Ovary (tissue), 9 donors: Measurements from ENCODE around the gene MOGAT3. TPM values are rescaled to one million over a fixed set of nuclear protein-coding genes. Genes with fewer than 3 reads are reported as not detected.
A peak's percentile ranks its signal among the peaks of the same experiment; 100 is the strongest.

Experiments used
- DNase-seq, 5 donors: peaks; one replicate each; pipeline ENCODE4 v3.0.0-alpha.2; 2019 to 2020
- H3K27ac ChIP-seq, 2 donors: fragments of 200-600 bp; one replicate each; pipeline versions ENCODE4 v1.5.1 to v1.8.0; 2019 to 2022
- H3K27me3 ChIP-seq: fragments of 200-600 bp; one replicate; pipeline ENCODE4 v1.8.0; 2022
- H3K36me3 ChIP-seq: fragments of 200-600 bp; sonication (generic); one replicate; pipeline ENCODE4 v1.5.1; 2019
- H3K4me1 ChIP-seq: one replicate; pipeline ENCODE4 v1.8.1; 2013; ENCODE audit warnings: mild to moderate bottlenecking, moderate library complexity; ENCODE audit not compliant: insufficient read depth
- H3K4me3 ChIP-seq: fragments of 200-600 bp; sonication (generic); one replicate; pipeline ENCODE4 v1.5.1; 2017
- H3K9me3 ChIP-seq, 2 donors: fragments of 200-600 bp in 1 of 2; sonication (generic) in 1 of 2; one replicate each; pipeline versions ENCODE4 v1.5.1 to v1.8.1; 2013 to 2019; ENCODE audit warnings: mild to moderate bottlenecking in 1 of 2, moderate library complexity in 1 of 2
- EP300 ChIP-seq: sonication (generic); formaldehyde crosslinking; IDR thresholded peaks from one replicate; pipeline ENCODE4 v1.6.1; 2017; ENCODE audit warnings: antibody characterized with exemption
- POLR2A ChIP-seq: fragments of 450-650 bp; IDR thresholded peaks from one replicate; pipeline ENCODE4 v1.6.1; 2017; ENCODE audit warnings: antibody characterized with exemption, mild to moderate bottlenecking, moderate library complexity
- WGBS, 3 donors: extraction: QIAGEN DNeasy Blood & Tissue Kit in 1 of 3; methylation state at CpG; one replicate each; pipeline versions ENCODE4 v1.1.5 to v1.1.7; 2013 to 2017; 5-methylcytosine and 5-hydroxymethylcytosine counted together
- intact Hi-C, 4 donors: fragments of 100-400 bp; cut with DNase I; formaldehyde crosslinking; loops; one replicate each; pipeline versions ENCODE4 v1.11.0 to v1.15.1; 2022 to 2023
- polyA plus RNA-seq, 2 donors: library from polyadenylated mRNA; stranded (reverse); fragments of 200-250 nt in 1 of 2; fragments of 350-450 nt in 1 of 2; fragmentation: Illumina TruSeq in 1 of 2; extraction: RNeasy Lipid Tissue Mini Kit (QIAGEN cat#74804) in 1 of 2; gene quantifications; one replicate each; pipeline ENCODE4 v1.2.3, GENCODE V29; 2013 to 2014
- total RNA-seq, 7 donors: library from RNA; depleted of rRNA in 2 of 7; stranded (reverse); fragments of >200 nt in 2 of 7; fragmentation: NEBNext Ultra II Directional in 3 of 7; extraction: Animal tissue kit (Norgen Biotek cat#: 25700) in 3 of 7; gene quantifications; one replicate each; pipeline versions ENCODE4 v1.1.0 to v1.2.4, GENCODE V29; 2016 to 2023
- TF ChIP-seq, protein P1 (sequence below), 3 donors: fragments of 450-650 bp in 2 of 3; fragments of 200-600 bp in 1 of 3; IDR thresholded peaks; one replicate each; pipeline versions ENCODE4 v1.5.1 to v1.8.0; 2016 to 2022; ENCODE audit warnings: antibody characterized with exemption in 3 of 3, mild to moderate bottlenecking in 1 of 3
- donor health status: DM: no; HTN: no; CAD: no; lungs with moderate emphysema.
- donor health status: DM: no; HTN: no; CAD: no.
- donor health status: Bipolar disorder and iron deficiency.
- donor health status: DM: yes; HTN: yes; CAD: no.
- donor health status: DM: no; HTN: no; CAD: no.
- donor health status: DM: yes; HTN: yes; CAD: no.

The MOGAT3 gene
- total and polyA plus RNA-seq, 9 donors, result 0.24 TPM; not detected in 8

DNA sequence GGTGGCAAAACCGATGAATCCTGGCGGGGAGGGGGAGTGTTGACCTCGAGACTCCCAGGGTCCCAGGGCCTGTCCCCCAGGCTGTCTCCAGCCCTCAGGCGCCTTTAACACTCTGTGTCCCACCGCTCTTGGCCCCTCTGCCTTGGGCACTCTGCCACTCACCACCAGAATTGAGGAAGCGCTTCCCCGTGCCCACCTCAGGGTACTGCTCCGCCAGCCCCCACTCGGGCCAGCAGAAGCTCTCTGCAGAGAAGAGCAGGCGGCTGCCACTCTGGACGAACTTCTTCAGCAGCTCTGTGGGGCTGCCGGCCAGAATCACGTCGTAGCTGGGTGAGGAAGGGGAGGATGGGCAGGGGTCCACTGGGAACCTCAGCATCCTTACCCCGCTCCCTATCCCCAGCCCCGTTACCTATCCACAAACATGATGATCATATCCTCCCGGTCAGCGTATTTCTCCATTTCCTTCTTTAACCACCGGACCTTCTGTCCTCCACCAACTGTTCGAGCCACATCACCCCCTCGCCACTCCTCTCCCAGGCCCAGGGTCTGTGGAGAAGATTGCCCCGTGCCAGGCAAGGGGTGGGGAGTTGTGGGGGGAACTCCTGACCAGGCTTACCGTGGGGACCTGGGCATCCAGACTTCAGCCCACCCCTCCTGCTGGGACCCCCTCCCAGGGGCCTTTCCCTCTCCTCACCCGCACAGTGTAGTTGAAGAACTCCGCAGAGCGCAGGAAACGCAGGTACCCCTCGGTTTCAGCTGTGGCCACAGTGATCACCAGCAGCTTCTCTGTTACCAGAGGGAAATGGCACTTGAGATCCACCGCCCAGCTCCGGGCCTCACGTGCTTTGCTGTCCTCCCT is 15.4 kb upstream of the MOGAT3 start:
- intact Hi-C loops, result no loop called here
- H3K27ac ChIP-seq, result no peak overlapping the region
- no peak for TF ChIP-seq EP300
- no peak for DNase-seq
- H3K36me3 ChIP-seq, result no peaks in the 10 kb centered on the region
- no peaks in the 10 kb centered on the region for H3K27me3 ChIP-seq
- WGBS, 3 donors, result 60 to 64% (median 63%) methylated on average over 31 of the region's 31 CpGs
- peaks cover 12% of the 10 kb centered on the region for H3K4me1 ChIP-seq
- peak overlapping the region; percentile 86 for H3K4me3 ChIP-seq
- H3K9me3 ChIP-seq, result no peaks in the 10 kb centered on the region

DNA sequence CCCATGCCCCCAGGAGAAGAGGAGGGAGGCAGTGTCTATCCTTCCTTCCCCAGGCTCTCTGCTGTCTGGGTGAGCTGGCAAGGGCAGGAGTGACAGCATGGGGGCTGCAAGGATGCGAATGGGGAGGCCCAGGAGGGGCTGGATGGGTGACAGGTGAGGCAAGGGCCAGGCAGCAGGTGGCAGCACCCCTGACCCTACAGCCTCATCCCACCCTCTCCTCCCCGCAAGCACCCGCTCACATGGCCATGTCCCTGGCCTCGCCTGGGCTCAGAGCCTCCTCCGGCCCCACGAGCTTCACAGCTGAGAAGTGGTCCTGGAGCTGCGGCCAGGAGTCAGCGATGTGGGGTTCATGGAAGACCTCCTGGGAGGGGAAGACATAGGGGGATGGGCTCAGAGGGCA is 11.2 kb upstream of the MOGAT3 start:
- H3K4me1 ChIP-seq, result peaks cover 6% of the 10 kb centered on the region
- H3K4me3 ChIP-seq, result no peak overlapping the region
- H3K9me3 ChIP-seq, result no peaks in the 10 kb centered on the region
- no peak for DNase-seq
- H3K36me3 ChIP-seq, result no peaks in the 10 kb centered on the region
- no peaks in the 10 kb centered on the region for H3K27me3 ChIP-seq
- WGBS, 3 donors, result 84 to 91% (median 90%) methylated on average over 6 to 8 of the region's 8 CpGs
- H3K27ac ChIP-seq, result no peak overlapping the region
- TF ChIP-seq, protein P1, sequence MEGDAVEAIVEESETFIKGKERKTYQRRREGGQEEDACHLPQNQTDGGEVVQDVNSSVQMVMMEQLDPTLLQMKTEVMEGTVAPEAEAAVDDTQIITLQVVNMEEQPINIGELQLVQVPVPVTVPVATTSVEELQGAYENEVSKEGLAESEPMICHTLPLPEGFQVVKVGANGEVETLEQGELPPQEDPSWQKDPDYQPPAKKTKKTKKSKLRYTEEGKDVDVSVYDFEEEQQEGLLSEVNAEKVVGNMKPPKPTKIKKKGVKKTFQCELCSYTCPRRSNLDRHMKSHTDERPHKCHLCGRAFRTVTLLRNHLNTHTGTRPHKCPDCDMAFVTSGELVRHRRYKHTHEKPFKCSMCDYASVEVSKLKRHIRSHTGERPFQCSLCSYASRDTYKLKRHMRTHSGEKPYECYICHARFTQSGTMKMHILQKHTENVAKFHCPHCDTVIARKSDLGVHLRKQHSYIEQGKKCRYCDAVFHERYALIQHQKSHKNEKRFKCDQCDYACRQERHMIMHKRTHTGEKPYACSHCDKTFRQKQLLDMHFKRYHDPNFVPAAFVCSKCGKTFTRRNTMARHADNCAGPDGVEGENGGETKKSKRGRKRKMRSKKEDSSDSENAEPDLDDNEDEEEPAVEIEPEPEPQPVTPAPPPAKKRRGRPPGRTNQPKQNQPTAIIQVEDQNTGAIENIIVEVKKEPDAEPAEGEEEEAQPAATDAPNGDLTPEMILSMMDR (IDR thresholded peaks at IDR 0.05), result no peak
- no peak for TF ChIP-seq POLR2A
- TF ChIP-seq EP300, result no peak
- intact Hi-C loops, result no loop called here

DNA sequence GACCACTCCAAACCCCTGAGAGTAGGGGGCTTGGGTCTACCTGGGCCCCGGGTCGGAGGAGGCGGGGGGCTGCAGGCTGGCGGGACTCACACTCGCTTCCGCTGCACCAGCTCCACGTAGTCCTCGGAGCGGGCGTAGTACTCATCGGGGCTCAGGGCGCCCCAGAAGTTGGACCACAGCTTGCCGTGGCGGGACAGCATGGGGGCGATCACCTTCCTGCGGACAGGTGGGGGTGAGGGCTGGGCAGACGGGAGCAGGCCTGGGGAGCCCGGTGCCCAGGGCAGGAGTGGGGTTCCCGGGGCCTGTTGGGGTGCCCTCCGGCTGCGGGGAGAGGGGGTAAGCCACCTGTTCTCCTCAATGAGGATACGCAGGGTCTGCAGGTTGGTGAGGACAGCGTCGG is 10.7 kb upstream of the MOGAT3 start:
- no peak for DNase-seq
- no peaks in the 10 kb centered on the region for H3K9me3 ChIP-seq
- no peak overlapping the region for H3K27ac ChIP-seq
- intact Hi-C loops, result no loop called here
- TF ChIP-seq EP300, result no peak
- no peak for TF ChIP-seq POLR2A
- TF ChIP-seq, protein P1 (IDR thresholded peaks at IDR 0.05), result no peak
- WGBS, 3 donors, result 94 to 96% (median 94%) methylated on average over 24 of the region's 24 CpGs
- peaks cover 2% of the 10 kb centered on the region for H3K4me1 ChIP-seq
- no peaks in the 10 kb centered on the region for H3K27me3 ChIP-seq
- H3K36me3 ChIP-seq, result no peaks in the 10 kb centered on the region
- H3K4me3 ChIP-seq, result no peak overlapping the region

DNA sequence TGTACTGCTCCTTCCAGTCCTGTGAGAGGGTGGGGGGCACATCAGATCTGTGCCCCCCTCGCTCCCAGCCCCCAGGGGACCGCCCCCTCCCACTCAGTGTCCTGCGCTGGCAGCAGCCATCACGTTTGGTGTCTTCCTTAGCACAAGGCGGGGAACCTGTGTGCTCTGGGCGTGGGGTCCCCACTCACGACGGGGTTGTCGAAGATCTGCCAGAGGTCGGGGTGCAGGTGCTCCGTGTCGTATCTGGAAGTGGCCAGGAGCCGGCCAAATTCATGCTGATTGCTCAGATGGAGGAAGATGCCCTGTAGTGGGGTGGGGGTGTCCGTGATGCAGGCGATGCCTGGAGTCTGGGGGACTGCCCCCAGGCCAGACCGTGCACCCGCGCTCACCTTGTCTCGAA is 9.3 kb upstream of the MOGAT3 start:
- H3K4me3 ChIP-seq, result no peak overlapping the region
- no peaks in the 10 kb centered on the region for H3K4me1 ChIP-seq
- no peak overlapping the region for H3K27ac ChIP-seq
- no peak for DNase-seq
- TF ChIP-seq, protein P1 (IDR thresholded peaks at IDR 0.05), result no peak
- TF ChIP-seq POLR2A (no peak), EP300 (no peak)
- H3K9me3 ChIP-seq, result no peaks in the 10 kb centered on the region
- intact Hi-C loops, result no loop called here
- no peaks in the 10 kb centered on the region for H3K27me3 ChIP-seq
- H3K36me3 ChIP-seq, result no peaks in the 10 kb centered on the region
- 89 to 91% (median 89%) methylated on average over 17 to 19 of the region's 19 CpGs for WGBS, 3 donors

DNA sequence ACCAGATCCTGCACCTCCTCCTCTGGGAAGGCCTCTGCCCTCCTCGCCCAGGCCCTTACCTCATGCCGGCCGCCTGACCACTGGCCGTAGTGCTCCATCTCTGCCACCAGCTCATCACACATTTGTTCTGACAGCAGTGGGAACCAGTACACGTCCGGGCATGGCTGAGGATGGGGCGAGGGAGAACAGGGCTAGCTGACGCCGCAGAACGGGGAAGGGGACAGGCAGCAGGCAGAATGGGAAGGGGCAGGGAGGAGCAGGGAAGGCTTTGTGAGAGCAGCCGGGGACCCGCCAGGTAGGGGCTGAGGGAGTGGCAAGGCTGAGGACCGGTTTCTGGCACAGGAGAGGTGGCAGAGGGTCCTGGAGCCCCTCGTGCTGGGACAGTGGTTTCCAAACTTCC is 8.0 kb upstream of the MOGAT3 start:
- WGBS, 3 donors, result 90% methylated on average over 14 of the region's 14 CpGs
- no peaks in the 10 kb centered on the region for H3K27me3 ChIP-seq

More for the DNA sequence above, 8.0 kb upstream of the MOGAT3 start:
- H3K36me3 ChIP-seq, result no peaks in the 10 kb centered on the region
- intact Hi-C loops, result no loop called here
- TF ChIP-seq EP300 (no peak), POLR2A (no peak)
- TF ChIP-seq, protein P1 (IDR thresholded peaks at IDR 0.05), result no peak
- no peak overlapping the region for H3K27ac ChIP-seq
- no peak for DNase-seq
- H3K4me3 ChIP-seq, result no peak overlapping the region
- H3K4me1 ChIP-seq, result no peaks in the 10 kb centered on the region
- H3K9me3 ChIP-seq, result no peaks in the 10 kb centered on the region
